ENCODE data around the gene KCTD5.
A peak's percentile ranks its signal among the peaks of the same experiment; 100 is the strongest.
"Not testable (repeated sequence)": the region's sequence is repeated elsewhere in the genome, so short reads cannot be mapped to it uniquely, and the experiment has no call there.

KCTD5 gene

DNA sequence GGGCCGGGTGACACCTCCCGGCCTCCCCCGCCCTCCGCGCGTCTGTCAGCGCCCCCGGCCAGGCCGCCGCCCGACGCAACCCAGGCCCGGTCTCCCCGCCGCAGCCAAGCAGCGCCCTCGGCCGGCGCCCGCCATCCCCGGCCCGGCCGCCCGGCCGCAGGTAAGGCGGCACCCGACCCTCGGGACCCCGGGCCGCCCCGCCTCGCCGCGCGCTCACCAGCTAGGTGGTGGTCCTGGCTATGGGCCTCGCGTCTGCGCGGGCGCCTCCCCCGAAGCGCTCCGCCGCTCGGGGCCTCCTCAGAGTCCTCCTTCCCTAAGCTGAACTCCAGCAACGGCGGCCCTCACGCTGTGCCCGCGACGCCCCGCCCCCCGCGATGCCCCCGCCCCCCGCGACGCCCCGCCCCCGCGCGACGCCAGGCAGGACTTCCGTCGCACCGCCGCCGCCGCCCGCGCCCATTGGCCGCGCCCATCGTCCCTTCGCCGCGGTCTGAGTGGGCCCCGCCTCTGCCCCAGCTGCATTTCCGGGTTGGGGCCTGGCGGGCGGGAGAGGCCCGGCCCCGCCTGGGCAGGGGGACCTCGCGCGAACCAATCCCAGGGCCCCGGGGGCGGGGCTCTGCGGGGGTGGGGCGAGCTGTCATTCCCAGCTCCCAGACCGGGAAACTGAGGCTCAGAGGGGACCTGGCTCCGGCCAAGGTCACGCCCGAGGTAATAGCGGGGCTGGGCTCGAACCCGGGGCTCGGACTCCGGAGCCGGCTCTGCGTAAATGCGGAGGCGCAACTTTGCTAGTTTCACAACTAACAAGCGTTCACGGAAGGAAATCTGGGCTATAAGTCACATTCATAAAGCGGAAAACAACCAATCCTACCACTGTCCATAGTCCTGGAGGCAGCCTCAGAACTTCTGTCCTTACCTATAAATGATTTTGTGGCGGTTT, 9.0 kb upstream of the KCTD5 start:
- DNase-seq (ENCODE audit: low spot score): peak; percentile 94

DNA sequence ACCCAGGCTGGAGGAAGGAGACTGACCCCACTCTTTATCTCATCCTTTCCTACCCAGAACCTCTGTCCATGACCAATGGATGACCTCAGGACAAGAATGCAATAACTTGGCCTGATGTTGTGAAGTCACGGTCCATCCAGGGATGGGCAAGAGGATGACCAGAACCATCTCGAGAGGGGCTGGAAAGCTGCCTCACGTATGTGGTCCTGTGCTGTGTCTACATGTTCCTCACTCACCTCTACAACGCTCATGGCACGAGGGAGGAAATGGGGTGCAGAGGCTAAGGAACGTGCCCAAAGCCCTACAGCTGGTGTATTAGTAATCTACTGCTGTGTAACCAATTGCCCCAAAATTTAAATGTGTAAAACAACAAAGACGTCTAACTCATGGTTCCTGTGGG, 7.3 kb upstream of the KCTD5 start:
- DNase-seq (ENCODE audit: low spot score): no peak

DNA sequence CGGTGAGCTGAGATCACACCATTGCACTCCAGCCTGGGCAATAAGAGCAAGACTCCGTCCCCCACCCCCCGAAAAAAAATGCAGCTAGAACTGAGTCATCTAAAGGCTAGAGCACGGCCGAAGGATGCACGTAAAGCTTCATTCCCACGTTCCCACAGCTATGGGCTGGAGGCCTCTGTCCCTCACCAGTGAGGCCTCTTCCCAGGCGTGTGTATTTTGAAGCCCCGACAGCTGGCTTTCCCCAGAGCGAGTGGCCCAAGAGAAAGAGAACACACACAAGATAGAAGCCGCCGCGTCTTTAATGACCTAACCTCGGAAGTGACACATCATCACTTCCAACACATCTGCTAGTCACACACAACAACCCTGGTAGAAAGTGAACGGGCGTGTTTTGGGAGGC, 6.6 kb upstream of the KCTD5 start:
- DNase-seq (ENCODE audit: low spot score): no peak

DNA sequence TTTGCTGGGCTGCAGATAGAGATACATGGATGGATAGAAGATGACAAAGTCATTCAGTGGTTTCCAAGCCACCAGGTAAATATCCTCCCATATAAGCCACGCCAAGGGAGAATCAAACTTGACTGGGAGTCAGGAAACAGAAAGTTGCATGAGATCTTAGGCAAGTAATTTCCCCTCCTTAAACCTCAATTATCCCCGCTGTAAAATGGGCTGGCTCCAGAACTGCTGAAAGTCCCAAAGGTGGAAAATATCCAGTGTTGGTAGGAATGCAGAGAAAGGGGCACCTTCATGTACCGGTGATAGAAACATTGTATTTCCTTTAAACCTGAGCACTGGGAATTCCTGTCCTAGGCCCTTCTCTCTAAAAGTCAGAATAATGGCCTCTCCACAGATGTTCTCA, 5.4 kb upstream of the KCTD5 start:
- not testable (repeated sequence) for DNase-seq (ENCODE audit: low spot score)

DNA sequence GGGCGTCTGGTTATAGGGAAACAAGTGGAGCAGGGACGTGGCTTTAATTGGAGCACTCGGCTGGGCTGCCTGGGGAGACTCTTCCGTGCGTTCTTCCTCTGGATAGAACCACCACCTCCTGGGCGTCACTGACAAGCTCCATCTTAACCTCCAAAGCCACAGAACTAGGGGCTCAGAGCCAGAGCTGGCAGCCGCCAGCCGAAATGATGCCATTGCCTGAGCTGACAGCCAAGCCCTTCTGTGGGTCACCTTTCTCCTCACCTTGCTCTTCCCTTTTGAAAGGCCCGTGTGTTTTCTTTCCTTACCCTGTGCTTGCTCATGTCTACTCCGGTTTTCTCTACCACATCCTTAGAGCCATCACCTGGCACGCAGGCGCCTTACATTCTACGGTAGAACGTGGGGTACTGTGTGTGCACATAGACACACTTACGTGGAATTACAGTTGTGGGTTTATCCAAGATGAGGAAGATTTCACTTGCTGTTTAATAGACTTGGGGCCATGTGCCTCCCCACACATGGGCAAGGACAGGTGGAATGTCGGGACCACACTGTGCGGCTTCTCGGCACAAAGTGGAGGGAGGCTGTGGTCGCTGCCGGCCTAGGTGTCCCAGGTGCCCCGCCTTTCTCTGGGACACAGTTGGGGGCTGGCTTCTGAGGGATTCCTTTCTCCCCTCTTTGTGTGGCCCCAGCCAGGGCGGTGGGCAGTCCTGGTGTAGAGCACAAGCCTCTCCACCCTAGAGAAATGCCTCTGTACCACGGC, 3.9 kb upstream of the KCTD5 start:
- not testable (repeated sequence) for DNase-seq (ENCODE audit: low spot score)

DNA sequence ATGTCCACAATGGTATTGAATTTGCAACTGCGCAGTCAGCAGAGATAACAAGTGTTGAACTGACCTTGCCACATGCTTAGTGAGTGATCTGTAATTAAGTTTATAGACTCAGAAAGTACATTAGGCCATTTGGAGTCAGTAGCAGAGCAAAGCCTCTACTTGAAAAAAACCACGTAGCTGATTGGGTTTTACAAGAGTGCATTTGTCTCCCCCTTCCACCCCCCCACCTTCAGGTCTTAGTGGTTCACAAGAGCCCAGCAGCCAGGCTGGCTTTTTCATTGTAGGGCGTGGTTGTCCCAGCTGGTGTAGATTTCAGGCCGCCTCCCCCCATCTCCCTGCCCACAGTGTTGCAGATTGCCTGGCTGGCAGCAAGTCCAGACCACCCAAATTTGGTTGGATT, 2.4 kb upstream of the KCTD5 start:
- DNase-seq (ENCODE audit: low spot score): not testable (repeated sequence)

DNA sequence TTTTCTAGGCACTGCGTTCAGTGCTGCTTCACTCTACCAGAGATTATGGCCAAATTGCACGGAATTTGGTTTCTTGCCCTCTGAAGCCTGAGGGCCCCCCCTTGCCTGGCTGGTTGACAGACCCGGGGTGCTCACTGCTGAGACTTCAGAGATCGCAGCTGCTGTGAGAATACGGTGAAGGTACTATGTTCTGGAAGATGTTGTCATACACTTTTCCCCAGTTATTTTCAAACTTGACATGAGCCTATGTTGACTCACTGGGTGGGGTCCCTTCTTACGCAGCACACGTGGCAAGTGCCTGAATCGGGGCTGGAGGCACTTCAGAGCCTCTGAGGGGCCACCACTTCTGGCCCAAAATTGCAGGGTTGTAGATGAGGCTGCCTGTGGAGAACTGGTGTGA, 2.0 kb upstream of the KCTD5 start:
- DNase-seq (ENCODE audit: low spot score): not testable (repeated sequence)

DNA sequence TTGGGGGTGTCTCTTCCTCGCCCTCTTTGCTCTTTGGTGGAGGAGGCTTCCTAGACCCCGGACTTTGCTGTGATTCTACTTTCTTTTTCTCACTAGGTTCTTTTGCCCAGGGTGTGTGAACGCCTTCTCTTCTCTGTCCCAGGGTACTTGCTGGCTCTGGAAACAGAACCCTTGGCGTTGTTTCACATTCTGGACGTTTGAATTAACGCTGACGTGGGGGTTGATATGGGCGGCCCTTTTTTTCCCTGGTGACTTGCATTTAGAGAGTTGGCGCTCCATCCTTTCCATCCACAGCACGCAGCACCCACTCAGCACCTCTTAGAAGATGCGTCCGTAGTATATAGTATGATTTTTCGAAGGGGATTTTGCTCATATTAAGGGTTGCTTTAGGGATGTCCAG, 718 bp downstream of the KCTD5 start:
- DNase-seq (ENCODE audit: low spot score): not testable (repeated sequence)

DNA sequence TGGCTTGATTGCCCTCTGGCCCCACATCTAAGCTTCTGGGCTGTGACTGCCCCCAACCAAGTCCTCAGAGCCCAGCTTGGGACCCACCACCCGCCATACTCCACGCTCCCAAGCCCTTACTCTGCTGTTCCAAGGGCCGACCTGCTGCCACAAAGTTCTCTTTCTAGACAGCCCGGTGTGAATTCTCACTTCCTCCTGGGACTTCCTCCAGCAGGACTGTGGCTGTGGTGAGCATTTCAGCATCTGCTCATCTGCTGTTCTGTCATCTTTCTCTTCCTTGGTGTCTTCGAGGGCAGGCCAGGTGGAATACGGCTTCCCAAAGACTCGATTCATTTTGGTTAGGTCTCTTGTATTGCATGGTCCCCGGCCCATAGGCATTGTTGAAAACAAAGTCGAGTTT, 3.8 kb downstream of the KCTD5 start:
- not testable (repeated sequence) for DNase-seq (ENCODE audit: low spot score)

DNA sequence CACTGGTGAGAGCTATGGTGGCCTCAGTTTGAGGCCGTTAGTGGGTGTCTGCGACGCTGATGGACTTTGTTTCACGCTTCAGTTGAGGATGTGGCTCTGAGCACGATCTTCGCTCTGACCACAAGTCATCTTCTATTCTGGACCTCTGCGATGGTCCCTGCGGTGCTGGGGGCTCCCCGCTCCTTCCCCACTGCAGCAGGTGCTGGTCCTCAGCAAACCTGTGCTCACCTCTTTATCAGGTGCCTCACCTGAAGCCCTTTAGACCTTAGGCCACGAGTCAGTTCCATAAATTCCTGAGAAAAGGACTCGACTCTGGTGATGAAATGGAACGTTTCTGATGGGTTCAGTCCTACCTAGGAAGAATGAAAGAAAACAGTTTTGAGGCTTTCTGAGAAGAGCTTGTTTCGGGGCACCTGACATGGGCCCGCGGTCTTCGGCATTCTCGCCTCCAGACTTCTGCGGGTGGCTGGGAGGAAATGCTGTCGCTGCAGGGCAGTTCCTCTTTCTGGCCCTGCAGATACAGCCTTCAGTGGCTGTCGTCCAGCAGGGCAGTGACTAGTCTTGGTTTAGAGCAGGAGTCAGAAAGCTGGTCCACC, 4.7 kb downstream of the KCTD5 start:
- no peak for DNase-seq (ENCODE audit: low spot score)

DNA sequence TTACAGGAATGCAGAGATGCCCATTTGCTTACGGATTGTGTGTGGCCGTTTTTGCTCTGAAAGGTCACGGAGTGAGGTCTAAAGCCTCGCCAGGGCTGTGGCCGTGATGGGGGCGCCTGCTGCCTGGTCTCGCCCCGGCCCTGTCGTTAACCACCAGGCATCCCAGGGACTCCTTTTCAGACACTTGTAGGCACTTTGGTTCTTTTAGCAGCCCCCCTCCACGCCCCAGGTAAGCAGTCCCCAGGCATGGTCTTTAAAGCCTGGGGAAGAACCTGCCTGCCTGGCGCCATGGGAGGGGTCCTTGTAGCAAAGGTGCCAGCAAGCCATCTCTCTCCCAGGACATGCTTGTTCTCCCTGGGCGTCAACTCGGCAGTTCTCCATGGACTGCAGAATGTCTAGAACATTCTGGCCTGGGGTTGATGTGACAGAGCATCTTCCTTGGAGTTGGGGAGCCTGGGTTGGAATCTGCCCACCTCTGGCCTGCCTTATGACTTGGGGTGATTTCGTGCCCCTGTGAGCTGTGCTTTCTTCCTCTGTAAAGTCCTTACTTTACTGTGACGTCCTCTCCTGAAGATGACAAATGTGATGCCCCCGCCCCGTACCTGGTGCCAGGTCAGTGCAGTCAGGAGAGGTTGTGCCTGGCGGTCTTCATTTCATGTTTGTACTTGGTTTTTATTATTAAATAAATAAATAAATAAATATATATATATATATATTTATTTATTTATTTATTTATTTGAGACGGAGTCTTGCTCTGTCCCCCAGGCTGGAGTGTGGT, 5.4 kb downstream of the KCTD5 start:
- DNase-seq (ENCODE audit: low spot score): no peak

DNA sequence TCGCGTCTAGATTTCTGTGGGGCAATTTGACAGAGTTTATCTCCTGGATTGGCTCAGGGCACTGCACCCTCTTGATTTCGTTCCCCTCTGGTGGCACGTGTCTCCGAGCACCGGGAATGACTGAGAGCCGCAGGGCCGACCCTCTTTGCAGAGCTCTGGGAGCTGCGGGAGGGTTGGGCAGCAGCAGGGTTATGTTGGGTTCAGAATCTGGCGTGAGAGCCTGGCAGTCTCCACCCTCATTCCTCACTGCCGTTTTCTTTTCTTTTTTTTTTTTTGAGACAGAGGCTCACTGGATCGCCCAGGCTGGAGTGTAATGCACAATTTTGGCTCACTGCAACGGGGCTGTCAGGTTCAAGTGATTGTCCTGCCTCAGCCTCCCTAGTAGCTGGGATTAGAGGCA, 7.1 kb downstream of the KCTD5 start:
- DNase-seq (ENCODE audit: low spot score): not testable (repeated sequence)

DNA sequence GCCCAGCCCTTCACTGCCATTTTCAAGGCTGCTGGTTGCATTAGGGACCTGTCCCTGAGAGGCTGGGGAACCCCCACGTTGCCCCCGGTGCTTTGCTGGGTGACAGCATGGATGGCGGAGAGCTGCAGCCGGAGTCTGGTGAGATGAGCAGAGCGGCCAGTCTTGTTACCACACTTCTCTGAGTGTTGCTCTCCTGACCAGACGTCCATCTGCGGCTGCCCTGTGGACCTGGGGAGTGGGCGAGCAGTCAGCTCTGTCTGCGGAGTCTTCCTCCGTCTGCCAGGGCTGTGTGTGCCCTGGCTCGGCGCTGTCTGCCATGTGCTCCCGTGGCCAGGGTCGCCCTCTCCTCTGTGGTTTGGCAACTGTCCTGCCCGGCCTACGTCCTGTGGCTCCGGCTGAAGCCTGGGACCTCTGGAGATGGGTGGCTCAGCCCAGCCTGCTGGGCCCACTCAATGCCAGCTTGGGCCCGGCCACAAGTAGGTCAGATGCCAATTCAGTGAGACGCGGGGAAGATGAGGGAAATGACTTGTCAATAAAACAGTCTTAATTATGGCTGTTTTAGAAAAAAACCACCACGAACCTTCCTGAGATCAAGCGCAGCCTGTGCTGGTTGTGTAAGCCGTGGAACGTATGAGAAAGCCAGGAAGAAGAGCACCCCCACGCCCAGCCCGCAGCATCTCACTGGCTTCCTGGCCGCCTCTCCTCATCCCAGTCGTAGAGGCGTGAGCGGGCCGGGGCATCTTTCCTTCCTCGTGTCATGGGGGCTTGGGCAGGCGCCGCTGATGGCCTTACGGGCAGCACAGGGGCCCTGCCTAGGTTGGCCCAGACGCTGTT, 7.9 kb downstream of the KCTD5 start:
- DNase-seq (ENCODE audit: low spot score): no peak

DNA sequence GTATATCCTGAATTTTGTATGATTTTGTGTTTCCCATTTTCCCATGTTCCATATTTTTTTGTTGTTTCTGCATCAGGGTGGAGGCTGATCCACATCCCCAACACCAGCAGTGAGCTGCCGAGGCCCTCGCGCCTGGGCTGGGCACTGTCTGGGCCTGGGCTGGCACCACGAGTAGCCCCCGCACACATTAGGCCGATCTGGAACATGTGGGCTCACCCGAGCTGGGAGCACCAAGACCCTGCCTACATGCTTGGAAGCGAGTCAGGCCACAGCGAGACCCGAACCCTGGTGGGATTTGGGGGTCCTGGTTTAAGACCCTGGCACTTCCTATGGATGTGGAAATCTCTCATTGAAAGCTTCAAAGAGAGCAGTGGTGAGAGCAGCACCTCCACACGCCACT, 8.5 kb downstream of the KCTD5 start:
- DNase-seq (ENCODE audit: low spot score): no peak

DNA sequence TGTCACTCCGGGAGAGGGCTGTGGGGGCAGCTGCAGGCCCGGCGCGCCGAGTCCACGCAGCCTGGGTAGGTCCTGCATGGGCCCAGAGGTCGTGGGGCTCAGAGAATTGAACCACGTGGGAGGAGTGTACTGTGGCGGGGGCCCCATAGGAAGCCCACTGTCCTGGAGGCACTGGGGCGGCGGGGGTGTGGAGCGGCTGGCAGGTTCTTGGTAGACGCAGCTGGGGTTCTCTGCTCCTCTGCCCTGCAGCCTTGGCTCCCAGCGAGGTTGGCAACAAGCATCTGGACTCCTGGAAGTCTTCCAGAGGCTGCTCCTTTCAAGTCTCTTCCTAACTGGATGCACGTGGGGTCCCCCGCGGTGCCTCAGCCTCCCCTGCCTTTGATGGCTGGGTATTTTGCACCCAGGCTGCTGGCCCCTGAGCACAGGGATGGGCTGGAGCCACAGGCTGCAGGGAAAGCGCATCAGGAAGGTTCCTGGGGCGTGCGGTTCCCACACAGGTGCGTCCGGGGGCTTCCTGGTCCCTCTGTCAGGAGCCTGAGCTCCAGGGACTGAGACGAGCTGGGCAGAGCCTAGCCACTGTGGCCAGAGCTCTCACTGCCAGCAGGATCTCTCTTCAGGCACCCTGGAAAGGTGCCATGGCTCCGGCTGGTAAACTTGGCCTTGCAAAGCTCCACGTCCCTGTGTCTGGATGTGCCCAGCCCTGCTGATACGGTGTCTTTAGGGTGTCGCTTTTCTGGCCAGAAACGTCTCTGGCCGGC, 9.3 kb downstream of the KCTD5 start:
- DNase-seq (ENCODE audit: low spot score): peak; percentile 28

DNA sequence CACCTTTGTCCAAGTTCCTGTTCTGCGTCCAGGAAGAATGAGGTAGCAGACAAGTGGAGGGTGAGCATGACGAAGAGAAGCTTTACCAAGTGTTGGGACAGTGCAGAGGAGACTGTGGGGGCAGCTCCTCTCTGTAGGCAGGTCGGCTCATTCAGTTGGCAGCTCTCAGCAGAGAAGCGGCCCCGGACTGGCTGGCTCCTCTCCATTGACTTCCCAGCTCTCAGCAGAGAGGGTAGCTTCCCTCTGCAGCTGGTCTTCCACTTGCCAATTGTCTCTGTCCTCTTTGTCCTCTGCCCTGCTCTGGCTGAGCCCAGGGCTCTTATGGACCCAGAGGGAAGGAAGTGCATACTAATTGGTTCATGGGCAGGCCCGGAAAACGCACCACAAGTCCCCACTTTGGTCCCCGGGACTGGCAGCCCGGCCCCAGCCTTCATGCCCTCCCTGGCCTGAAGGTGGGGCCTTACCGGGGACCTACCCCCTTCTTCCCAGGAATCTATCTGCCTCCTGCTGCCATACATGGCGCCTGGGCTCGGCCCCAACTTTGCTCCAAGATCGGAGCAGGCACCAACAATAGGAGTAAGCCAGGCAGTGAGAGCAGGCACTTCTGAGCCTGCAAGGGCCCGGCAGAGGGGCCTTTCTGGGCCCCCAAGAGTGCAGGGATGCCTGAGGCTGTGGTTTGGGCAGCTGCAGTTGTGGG, 10.1 kb downstream of the KCTD5 start:
- peak; percentile 74 for DNase-seq (ENCODE audit: low spot score)

DNA sequence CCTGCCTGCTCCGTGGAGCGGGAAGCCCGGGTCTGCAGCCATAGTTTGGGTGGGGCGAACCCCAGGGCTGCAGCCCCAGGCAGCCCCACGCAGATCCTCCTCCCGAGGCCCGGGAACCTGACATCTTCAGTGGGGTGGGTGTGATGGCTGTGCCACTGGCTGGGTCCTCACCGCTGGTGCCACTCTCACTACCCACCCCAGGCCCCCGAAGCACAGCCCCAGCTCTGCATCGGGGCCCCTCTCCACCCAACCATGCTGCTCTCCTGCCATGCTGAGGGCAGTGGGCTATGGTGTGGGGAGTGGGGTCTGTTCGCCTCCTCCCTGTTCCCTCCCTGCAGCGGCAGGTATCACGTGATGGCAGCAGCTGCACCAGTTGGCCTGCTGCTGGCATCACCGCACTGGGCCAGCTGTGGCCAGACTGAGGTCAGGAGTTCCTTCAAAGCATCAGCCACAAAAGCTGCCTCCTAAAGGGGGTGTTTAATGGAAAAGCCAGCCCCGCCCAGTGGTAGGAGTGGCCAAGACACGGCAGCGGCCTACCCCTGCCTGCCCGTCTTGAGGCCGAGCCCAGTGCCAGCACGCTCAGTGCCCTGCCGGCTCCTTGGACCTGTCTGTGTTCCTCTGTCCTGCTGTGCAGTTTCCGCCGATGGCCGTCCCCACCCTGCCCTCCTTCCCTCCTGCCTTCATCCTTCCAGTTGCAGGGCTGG, 10.8 kb downstream of the KCTD5 start:
- peak; percentile 44 for DNase-seq (ENCODE audit: low spot score)

DNA sequence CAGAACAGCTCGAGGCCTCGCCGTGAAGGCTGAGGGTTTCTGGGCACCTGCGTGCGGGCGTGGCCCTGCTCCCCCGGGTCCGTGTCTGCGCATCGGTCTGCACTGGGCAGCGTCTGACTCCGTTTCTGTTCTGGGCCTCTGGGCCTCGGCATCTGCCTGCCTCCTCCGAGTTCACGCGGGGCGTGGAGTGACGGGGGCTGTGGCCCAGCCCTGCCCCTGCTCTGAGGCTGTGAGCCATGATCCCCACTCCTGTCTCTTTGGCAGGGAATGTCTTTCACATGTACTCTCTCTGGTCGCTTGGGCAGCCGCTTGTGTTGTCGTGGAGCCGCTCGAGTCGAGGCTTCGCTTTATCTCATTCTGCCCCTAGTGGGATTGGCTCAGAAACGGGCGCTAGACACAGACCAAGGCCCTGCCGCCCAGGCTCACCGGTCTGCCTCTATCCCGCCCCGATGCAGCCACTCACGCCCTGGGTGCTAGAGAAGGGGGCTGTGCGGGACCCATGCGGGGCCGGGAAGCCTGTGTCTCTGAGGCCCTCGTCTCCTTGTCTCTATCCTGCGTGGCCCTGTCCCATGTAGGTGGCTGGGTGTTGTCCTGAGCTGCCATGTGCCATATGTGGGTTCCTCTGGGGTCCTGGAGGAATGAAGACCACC, 14.4 kb downstream of the KCTD5 start:
- DNase-seq (ENCODE audit: low spot score): not testable (repeated sequence)
